ENCODE data around the gene SH2B3. TPM values are rescaled to one million over a fixed set of nuclear protein-coding genes. Genes with fewer than 3 reads are reported as not detected.

Gene SH2B3
- total and polyA plus RNA-seq, 9 of the 15 experiments (the other 6 are each of a cell fraction or from before 2014, with no cell fraction given), result 10.8 to 75.3 (median 37.4) TPM

GRCh38 chr12:111413442-111414086 lies 7.8 kb downstream of the SH2B3 start:
- ChIA-PET CTCF (ENCODE audit: low intra/inter-chr PET ratio) (no interaction called here), POLR2A (interaction anchor here (0.6 to 4.0 kb wide), 10 partner anchors 9 to 488 kb away, joined by 3 to 24 read pairs (median 3); no protein-coding TSS in a partner anchor)
- Histone ChIP-seq H4K20me1 (replicated peaks; ENCODE audit: control insufficient read depth, insufficient read depth, low read length) (peaks cover 58% of the 10 kb centered on the region), H3K4me3 (no peak overlapping the region), H3K9me3 (replicated peaks; ENCODE audit: control insufficient read depth, insufficient read depth, low read depth, low read length) (no peaks in the 10 kb centered on the region), H3K4me1 (replicated peaks in 1 of 2; ENCODE audit: control insufficient read depth in 2 of 2, insufficient read depth in 2 of 2, low read length in 2 of 2) (peaks cover 54 to 56% of the 10 kb centered on the region in 2 experiments), H3K27me3 (ENCODE audit: control insufficient read depth in 2 of 2, insufficient read depth in 2 of 2, low read length in 2 of 2) (no peaks in the 10 kb centered on the region), H2AFZ (ENCODE audit: low read depth, low read length) (no peak overlapping the region), H3K36me3 (ENCODE audit: control insufficient read depth, insufficient read depth, low read length) (peaks cover 76% of the 10 kb centered on the region), H3K4me2 (ENCODE audit: insufficient read depth, low read length) (peak overlapping the region; percentile 27), H3K27ac (ENCODE audit: extremely low read depth, low read depth, low read length) (peak overlapping the region; percentile 92), H3K79me2 (ENCODE audit: control insufficient read depth, insufficient read depth, low read length) (peaks cover 97% of the 10 kb centered on the region), H3K9me1 (ENCODE audit: control insufficient read depth, insufficient read depth, low read length) (peaks cover 18% of the 10 kb centered on the region), H3K9ac (ENCODE audit: insufficient read depth in 1 of 2, low read depth in 2 of 2, low read length in 2 of 2) (peak overlapping the region in 1 of 2 experiments; percentile 82; a peak in 2 of 4 replicates)
- intact Hi-C loops (cut with micrococcal nuclease) (no loop called here), in situ Hi-C loops (cut with MboI) (no loop called here)
- DNase-seq (ENCODE audit: extremely low read depth in 1 of 4, low spot score in 3 of 4) (peak in 1 of 4 experiments; percentile 74), ATAC-seq (no peak), FAIRE-seq (peak; percentile 74)
- BruUV-seq (replicated peaks), result no TSS peak
- WGBS (ENCODE audit: insufficient coverage, low coverage, missing lambda C conversion rate), result 54% methylated on average over 11 of the region's 12 CpGs
- TF ChIP-seq NR2C2 (CRISPR knock-in tag; IDR thresholded peaks at IDR 0.05), result no peak
- 0 out of 2 replicates have a peak, but pooled peaks have one; percentile 3 for TF ChIP-seq NR2C2 (tag; IDR thresholded peaks at IDR 0.05)
- TF ChIP-seq MCM3 (IDR thresholded peaks at IDR 0.05), result no peak
- no peak for TF ChIP-seq CAMTA2 (CRISPR knock-in tag; conservative IDR thresholded peaks at IDR 0.05)
- TF ChIP-seq ZNF644 (tag; IDR thresholded peaks at IDR 0.05; ENCODE audit: low read depth), result no peak
- TF ChIP-seq KDM1A (IDR thresholded peaks at IDR 0.05), result peak; percentile 16 to 48; a peak in 1 of 4 replicates
- 0 out of 2 replicates have a peak, but pooled peaks have one; percentile 23 for TF ChIP-seq NFE2 (IDR thresholded peaks at IDR 0.05; ENCODE audit: low read depth)
- no peak for TF ChIP-seq ZNF764 (CRISPR knock-in tag; IDR thresholded peaks at IDR 0.05; ENCODE audit: low read depth)
- TF ChIP-seq ESRRA (IDR thresholded peaks at IDR 0.05; ENCODE audit: borderline replicate concordance, low read depth), result 0 out of 2 replicates have a peak, but pooled peaks have one; percentile 43
- no peak for TF ChIP-seq HES1 (IDR thresholded peaks at IDR 0.05; ENCODE audit: low read depth)
- no peak for TF ChIP-seq THRAP3 (IDR thresholded peaks at IDR 0.05; ENCODE audit: borderline replicate concordance)
- TF ChIP-seq ZNF146 (CRISPR knock-in tag; IDR thresholded peaks at IDR 0.05; ENCODE audit: unreplicated experiment), result no peak
- peak; percentile 56; the same call in 1 of the 2 replicates for TF ChIP-seq TFAP4 (CRISPR knock-in tag; IDR thresholded peaks at IDR 0.05; ENCODE audit: borderline replicate concordance)
- no peak for TF ChIP-seq NFYB (IDR thresholded peaks at IDR 0.05; ENCODE audit: extremely low read depth, insufficient read length)
- TF ChIP-seq ARID1B (IDR thresholded peaks at IDR 0.05), result peak; percentile 60; the same call in 1 of the 2 replicates
- no peak for TF ChIP-seq BCLAF1 (IDR thresholded peaks at IDR 0.05; ENCODE audit: borderline replicate concordance in 1 of 2, control insufficient read depth in 1 of 2, low read depth in 2 of 2, low read length in 1 of 2)
